22Rv1 (cell line): ENCODE data around the gene ANKRD6.

Experiments
- H3K27ac ChIP-seq: fragments of 450-650 bp; 2 replicates; pipeline ENCODE4 v1.5.1; 2017
- ZFX ChIP-seq: fragments of 450-650 bp; IDR thresholded peaks from 2 replicates; pipeline ENCODE4 v1.6.1; 2017; ENCODE audit warnings: antibody characterized with exemption, borderline replicate concordance
- TF ChIP-seq, protein P1 (sequence below): fragments of 450-650 bp; IDR thresholded peaks from 2 replicates; pipeline ENCODE4 v1.5.1; 2017; ENCODE audit warnings: mild to moderate bottlenecking

Gene ANKRD6

DNA sequence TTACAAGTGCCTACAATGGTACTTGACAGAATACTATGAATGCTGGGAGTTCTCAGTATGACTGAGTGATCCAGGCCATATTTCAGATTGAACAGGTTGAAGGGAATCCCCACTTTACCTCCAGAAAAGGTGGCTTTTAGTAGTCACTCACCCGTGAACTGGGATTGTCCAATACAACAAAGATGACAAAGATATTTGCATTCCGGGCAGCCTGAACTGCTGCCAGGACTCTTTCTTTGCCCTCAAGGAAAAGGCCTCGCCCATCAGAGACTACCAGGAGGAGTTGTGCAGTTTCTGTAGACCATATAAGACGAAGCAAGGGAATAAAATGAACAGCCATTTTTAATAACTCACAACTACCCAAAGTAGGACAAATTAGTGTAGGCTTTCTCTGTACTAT lies 211.9 kb downstream of the ANKRD6 start:
- no peak for TF ChIP-seq ZFX
- TF ChIP-seq, protein P1, sequence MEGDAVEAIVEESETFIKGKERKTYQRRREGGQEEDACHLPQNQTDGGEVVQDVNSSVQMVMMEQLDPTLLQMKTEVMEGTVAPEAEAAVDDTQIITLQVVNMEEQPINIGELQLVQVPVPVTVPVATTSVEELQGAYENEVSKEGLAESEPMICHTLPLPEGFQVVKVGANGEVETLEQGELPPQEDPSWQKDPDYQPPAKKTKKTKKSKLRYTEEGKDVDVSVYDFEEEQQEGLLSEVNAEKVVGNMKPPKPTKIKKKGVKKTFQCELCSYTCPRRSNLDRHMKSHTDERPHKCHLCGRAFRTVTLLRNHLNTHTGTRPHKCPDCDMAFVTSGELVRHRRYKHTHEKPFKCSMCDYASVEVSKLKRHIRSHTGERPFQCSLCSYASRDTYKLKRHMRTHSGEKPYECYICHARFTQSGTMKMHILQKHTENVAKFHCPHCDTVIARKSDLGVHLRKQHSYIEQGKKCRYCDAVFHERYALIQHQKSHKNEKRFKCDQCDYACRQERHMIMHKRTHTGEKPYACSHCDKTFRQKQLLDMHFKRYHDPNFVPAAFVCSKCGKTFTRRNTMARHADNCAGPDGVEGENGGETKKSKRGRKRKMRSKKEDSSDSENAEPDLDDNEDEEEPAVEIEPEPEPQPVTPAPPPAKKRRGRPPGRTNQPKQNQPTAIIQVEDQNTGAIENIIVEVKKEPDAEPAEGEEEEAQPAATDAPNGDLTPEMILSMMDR = no peak

DNA sequence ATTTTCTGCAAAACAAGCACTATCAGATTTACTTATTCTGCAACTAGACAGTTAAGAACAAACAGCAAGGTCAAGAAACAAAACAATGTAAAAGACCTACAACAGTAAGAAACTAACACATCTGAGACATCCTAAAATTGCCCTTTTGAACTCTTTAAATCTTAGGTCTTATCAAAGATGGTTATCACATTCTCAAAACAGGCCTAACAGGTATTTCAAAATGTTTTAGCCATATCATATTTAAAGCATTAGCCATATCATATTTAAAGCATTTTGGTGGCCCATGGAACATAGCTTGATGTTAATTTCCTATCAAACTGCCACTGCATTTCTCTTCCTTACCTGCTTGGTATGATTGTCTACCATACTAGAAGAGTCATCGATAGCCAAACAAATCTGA lies 216.7 kb downstream of the ANKRD6 start:
- H3K27ac ChIP-seq = no peak overlapping the region
- no peak for TF ChIP-seq ZFX
- TF ChIP-seq, protein P1 = no peak

More for the DNA sequence above, 211.9 kb downstream of the ANKRD6 start:
- H3K27ac ChIP-seq = no peak overlapping the region

DNA sequence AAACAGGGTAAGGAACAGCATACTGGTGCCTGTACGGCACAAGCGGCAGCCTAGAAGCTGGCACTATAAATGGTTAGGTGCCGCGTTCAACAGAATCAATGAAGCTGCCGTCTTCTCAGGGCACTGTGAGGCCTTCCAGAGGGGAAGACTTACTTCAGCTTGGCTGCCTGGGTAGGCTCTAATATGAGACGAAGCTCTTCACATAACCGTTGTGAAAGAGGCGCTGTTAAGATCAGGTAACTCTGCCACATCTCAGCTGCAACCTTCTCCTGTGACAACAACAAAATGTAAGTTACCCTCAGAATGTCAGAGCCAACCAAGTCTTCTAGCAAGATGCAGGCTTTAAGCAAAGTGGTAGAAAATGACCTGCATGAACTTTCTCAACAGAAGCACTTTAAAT lies 217.6 kb downstream of the ANKRD6 start:
- no peak for TF ChIP-seq ZFX
- TF ChIP-seq, protein P1 = no peak
- no peak overlapping the region for H3K27ac ChIP-seq

DNA sequence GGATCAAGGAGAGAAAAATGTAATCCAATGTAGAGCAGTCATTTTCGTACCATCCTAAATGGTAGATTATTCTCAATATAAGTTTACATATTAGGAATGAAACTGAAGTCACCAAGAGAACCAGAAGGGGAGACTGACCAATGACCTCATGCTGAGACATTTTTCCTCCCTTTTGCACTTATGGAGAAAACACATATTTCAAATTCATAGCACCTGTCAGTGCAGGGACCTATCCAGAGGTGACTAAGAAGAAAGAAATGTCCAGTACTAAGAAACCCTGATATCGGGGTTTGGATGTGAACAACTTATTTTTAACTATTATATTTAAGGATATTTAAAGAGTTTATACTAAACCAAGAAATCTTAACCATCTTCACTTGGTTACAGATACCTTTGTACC lies 222.2 kb downstream of the ANKRD6 start:
- no peak overlapping the region for H3K27ac ChIP-seq
- no peak for TF ChIP-seq ZFX
- TF ChIP-seq, protein P1 = no peak

DNA sequence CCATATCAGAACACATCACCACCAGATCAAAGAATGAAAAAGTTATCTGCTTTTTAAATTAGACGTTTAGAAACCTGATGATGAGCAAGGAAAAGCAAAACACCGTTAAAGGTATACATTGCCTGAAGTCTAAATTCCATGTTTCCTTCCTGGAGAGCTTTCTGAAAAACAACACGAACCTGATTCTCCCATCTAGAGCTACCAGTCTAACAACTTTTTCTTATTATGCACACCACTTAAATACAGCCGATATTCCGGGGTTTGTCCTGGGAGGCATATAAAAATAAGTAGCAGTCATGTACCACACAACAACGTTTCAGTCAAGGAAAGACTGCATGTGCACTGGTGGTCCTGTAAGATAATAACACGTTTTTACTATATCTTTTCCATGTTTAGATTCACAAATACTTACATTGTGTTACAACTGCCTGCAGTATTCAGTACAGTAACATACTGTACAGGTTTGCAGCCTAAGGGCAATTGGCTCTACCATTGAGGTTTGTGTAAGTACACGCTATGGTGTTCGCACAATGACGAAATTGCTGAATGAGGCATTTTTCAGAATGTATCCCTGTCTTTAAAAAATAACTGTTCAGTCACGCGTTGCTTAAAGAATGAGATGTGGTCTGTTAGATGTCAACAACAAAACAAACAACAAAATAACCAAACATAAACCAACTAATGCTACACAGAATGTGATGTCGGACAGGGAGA lies 224.7 kb downstream of the ANKRD6 start:
- H3K27ac ChIP-seq = no peak overlapping the region
- no peak for TF ChIP-seq ZFX
- TF ChIP-seq, protein P1 = no peak

DNA sequence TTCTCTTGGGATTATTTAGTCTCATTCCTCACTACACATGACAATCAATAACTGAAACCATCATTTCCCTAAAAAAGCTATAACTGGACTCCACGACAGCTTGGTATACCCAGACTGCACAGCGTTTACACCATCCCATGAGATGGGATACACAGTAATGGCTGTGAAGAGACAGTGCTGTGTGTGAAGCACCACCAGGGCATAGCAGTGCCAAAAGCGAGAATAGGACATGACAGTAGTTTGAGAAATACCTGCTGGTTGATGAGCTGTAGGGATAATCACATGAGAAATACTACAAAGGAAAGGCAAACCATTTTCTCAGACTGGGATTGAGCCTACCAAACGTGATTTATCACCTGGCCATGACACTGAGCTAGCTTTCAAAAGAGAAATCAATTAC lies 228.0 kb downstream of the ANKRD6 start:
- TF ChIP-seq, protein P1 = no peak
- no peak for TF ChIP-seq ZFX

DNA sequence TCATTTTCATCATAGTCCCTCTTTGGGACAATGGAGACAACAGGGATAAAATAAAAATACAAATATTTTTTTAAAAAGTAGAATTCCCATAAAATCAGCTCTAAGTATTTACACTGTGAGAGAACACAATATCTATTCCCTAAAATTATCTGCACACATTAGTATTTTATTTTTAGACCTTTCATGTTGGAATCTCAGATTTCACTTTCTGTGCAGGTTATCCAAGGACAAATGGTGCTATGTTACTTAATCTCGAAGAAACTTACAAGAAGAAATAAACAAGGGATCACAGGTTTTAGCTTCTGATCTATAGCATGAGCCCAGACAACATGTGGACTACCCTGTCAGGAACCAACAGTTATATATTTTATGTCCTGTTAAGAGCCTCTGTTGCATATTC lies 228.6 kb downstream of the ANKRD6 start:
- TF ChIP-seq, protein P1 = no peak
- TF ChIP-seq ZFX = no peak
- H3K27ac ChIP-seq = no peak overlapping the region

More for the DNA sequence above, 228.0 kb downstream of the ANKRD6 start:
- no peak overlapping the region for H3K27ac ChIP-seq
